Epithelial cell of proximal tubule (primary cell): ENCODE data around the gene SPATS2L. TPM values are rescaled to one million over a fixed set of nuclear protein-coding genes. Genes with fewer than 3 reads are reported as not detected.

Experiments used
- DNase-seq: peaks from one replicate; pipeline ENCODE4 v3.0.0-alpha.2; 2011; ENCODE audit warnings: low read depth
- H3K4me3 ChIP-seq: 2 replicates; pipeline ENCODE4 v1.5.1; 2011; ENCODE audit warnings: low read depth, mild to moderate bottlenecking, low read length
- total RNA-seq: library from RNA; depleted of rRNA; stranded (reverse); fragments of >200 nt; gene quantifications from 2 replicates; pipeline ENCODE4 v1.2.3, GENCODE V29; 2015
- TF ChIP-seq, protein P1 (sequence below): conservative IDR thresholded peaks from 2 replicates; pipeline ENCODE4 v1.5.1; 2012; ENCODE audit warnings: low read depth, mild to moderate bottlenecking, low read length

Gene SPATS2L
- total RNA-seq, 1 donor from 2014 or later, result 93.9 TPM

DNA sequence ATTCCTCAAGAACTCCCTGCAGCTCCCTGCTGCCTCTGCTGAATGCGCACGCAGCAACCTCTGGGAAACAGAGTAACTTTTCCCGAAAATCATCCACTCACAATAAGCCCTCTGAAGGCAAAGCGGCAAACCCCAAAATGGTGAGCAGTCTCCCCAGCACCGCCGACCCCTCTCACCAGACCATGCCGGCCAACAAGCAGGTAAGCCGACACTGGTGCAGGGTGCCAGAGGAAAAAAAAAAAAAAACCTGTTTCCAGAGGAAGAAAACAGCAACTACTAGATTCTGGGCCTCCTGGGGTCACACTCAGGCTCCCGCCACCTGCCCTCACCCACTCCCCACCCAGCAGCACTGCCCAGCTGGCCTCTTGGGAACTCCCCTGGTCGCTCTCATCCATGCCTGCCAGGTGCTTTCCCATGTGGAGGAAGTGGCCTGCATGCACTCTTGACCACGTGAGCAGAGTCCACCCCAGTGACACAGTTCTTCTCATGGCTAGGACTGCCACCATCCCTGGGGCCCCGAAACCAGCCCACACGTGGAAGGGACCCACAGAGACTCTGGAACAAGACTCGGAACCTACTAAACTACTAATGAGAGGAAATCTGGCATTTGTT is 166.5 kb downstream of the SPATS2L start:
- TF ChIP-seq, protein P1, sequence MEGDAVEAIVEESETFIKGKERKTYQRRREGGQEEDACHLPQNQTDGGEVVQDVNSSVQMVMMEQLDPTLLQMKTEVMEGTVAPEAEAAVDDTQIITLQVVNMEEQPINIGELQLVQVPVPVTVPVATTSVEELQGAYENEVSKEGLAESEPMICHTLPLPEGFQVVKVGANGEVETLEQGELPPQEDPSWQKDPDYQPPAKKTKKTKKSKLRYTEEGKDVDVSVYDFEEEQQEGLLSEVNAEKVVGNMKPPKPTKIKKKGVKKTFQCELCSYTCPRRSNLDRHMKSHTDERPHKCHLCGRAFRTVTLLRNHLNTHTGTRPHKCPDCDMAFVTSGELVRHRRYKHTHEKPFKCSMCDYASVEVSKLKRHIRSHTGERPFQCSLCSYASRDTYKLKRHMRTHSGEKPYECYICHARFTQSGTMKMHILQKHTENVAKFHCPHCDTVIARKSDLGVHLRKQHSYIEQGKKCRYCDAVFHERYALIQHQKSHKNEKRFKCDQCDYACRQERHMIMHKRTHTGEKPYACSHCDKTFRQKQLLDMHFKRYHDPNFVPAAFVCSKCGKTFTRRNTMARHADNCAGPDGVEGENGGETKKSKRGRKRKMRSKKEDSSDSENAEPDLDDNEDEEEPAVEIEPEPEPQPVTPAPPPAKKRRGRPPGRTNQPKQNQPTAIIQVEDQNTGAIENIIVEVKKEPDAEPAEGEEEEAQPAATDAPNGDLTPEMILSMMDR, result no peak
- no peak overlapping the region for H3K4me3 ChIP-seq
- no peak for DNase-seq

DNA sequence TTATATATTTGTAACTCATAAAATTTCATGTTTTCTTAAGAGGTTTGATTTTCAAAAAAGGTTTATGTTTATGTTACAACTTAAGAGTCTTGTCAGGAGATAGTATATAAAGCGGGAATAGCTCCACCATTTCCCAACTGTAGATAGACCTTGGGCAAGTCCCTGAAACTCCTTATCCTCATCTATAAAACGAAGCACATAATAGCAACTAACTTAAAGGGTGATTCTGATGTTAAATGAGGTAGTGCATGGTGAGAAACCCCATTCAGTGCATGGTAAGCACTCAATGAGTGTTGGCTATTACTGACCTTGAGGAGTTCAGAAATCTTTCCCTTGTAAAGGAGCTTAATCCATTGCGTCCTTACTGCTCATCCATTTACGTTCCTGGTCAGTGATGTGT is 169.3 kb downstream of the SPATS2L start:
- no peak for DNase-seq
- H3K4me3 ChIP-seq, result no peak overlapping the region
- TF ChIP-seq, protein P1, result no peak

DNA sequence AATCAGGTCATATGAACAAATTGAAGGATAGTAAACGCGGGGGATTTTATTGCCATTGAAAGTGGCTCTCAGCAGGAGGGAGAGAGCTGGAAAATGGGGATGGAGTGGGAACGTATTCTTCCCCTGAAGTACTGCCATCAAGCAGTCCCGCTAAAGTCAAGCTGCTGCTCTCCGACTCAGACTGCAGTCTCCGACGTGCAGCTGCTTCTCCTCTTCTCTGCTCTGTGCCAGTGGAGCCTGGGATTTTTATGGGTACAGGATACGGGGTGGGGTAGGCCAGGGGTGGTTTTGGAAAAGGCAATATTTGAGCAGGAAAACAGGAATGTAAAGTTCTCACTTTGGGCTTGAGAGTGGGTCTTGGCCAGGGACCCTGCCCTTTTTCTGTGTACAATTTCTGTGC is 170.3 kb downstream of the SPATS2L start:
- TF ChIP-seq, protein P1, result no peak
- no peak overlapping the region for H3K4me3 ChIP-seq
- DNase-seq, result no peak

DNA sequence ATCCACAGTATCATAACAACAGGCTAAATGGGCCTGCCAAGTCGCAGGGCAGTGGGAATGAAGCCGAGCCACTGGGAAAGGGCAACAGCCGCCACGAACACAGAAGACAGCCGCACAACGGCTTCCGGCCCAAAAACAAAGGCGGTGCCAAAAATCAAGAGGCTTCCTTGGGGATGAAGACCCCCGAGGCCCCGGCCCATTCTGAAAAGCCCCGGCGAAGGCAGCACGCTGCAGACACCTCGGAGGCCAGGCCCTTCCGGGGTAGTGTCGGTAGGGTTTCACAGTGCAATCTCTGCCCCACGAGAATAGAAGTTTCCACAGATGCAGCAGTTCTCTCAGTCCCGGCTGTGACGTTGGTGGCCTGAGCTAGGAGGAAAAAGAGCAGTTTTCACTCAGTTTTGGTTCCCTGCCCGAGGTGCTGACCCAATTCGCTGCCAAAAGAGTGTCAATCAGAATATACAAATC is 171.2 kb downstream of the SPATS2L start:
- H3K4me3 ChIP-seq, result no peak overlapping the region
- TF ChIP-seq, protein P1, result no peak
- DNase-seq, result no peak

DNA sequence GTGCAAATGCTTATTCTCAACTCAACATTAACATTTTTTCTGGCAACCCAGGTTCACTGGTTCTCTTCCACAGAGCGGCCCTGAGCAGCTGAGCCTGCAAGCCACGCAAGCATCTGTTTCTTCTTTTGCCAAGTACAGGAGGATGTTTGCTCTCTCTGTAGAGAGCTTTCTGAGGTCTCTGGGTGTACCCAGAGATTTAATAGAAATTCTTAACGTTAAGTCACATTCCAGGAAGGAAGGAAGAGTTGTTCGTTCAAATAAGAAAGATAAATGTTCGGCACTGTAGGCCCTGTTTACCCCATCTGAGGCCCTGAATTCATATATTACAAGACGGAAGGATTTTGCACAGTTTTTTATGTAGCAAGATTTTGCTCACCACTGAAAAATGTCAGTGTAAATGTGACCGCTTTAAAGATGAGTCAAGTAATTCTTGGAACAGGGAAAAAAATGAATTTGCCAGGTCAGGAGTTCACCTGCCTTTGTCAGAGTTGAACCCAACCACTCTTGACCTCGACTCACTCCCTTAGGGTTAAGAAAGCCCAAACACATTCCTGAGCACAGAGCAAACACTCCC is 173.3 kb downstream of the SPATS2L start:
- DNase-seq, result no peak
- TF ChIP-seq, protein P1, result no peak
- no peak overlapping the region for H3K4me3 ChIP-seq

DNA sequence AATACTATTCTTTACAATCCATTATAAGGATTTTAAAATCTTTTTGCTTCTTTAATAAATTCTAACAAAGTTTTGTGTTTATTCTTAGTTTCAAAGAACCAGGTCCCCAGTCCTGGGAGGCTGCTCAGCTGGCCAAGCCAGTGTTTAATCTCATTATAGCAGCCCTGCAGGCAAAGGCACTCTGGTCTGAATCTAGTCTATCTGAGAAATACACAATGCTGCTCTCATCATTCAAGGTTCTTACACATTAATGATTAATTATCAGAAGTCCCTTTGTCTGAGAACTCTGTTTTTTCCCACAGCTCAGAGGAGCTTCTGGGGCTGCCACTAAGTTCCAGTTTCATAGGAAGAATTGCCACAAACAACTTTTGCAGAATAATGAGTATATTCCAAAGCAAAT is 175.7 kb downstream of the SPATS2L start:
- TF ChIP-seq, protein P1, result no peak
- H3K4me3 ChIP-seq, result no peak overlapping the region
- DNase-seq, result no peak

DNA sequence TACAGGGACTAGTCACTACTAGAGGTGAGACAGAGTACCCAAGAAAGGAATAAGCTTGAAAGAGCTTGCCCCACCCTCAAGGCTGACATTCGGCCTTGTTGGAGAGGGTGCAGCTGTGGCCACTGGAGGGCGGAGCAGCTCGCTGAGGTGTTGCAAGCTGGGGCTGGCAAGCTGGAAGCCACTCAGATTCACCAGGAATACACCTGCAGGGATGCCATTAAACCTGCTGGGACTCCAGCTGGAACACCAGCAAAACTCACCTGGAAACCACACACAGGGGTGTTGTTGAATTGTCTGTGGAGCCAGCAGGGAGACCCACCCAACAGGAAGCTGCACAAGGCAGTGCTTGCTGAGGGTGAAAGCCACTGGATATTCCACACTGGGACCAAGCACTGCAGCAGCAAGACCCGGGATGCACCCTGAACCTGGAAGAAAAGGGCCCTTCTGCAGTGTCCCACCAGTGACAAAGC is 177.3 kb downstream of the SPATS2L start:
- TF ChIP-seq, protein P1, result peak; percentile 69
- DNase-seq, result no peak
- no peak overlapping the region for H3K4me3 ChIP-seq
